Neuronal stem cell (in vitro differentiated cells): Measurements from ENCODE around the gene ARIH1.

Experiments used
- DNase-seq: peaks from one replicate; pipeline ENCODE4 v3.0.0-alpha.2; 2013; ENCODE audit warnings: low spot score
- H2AFZ ChIP-seq: one replicate; pipeline ENCODE4 v1.6.1; 2013; ENCODE audit warnings: mild to moderate bottlenecking, low read length, inconsistent platforms
- H2AK5ac ChIP-seq: 2 replicates; pipeline ENCODE4 v1.6.1; 2013; ENCODE audit warnings: low read depth, mild to moderate bottlenecking, inconsistent platforms, low read length, moderate library complexity, mixed read lengths
- H2BK120ac ChIP-seq: 2 replicates; pipeline ENCODE4 v1.6.1; 2013; ENCODE audit warnings: low read depth, mild to moderate bottlenecking, inconsistent platforms, low read length, moderate library complexity, mixed read lengths
- H2BK12ac ChIP-seq: one replicate; pipeline ENCODE4 v1.6.1; 2013; ENCODE audit warnings: low read length, inconsistent platforms
- H2BK15ac ChIP-seq: 2 replicates; pipeline ENCODE4 v1.6.1; 2013; ENCODE audit warnings: mild to moderate bottlenecking, low read length, inconsistent platforms, mixed read lengths
- H2BK5ac ChIP-seq: one replicate; pipeline ENCODE4 v1.6.1; 2013; ENCODE audit warnings: inconsistent platforms, mild to moderate bottlenecking, low read length, moderate library complexity
- H3K14ac ChIP-seq: one replicate; pipeline ENCODE4 v1.6.1; 2013; ENCODE audit warnings: low read length, inconsistent platforms
- H3K18ac ChIP-seq: 2 replicates; pipeline ENCODE4 v1.6.1; 2013; ENCODE audit warnings: low read length, inconsistent platforms
- H3K23ac ChIP-seq: 2 replicates; pipeline ENCODE4 v1.6.1; 2013; ENCODE audit warnings: low read depth, mild to moderate bottlenecking, mixed read lengths, low read length, inconsistent platforms; ENCODE audit not compliant: poor library complexity
- H3K27ac ChIP-seq: replicated peaks from 3 replicates; pipeline ENCODE4 v1.5.1; 2013; ENCODE audit warnings: low read length, inconsistent platforms
- H3K27me3 ChIP-seq, 3 experiments: 2 replicates each; pipeline ENCODE4 v1.6.1; 2013; ENCODE audit warnings: low read length in 3 of 3, mild to moderate bottlenecking in 2 of 3, inconsistent platforms in 1 of 3, low read depth in 1 of 3, mixed read lengths in 1 of 3, moderate library complexity in 1 of 3; ENCODE audit not compliant: control insufficient read depth in 3 of 3, insufficient read depth in 3 of 3
- H3K36me3 ChIP-seq, 2 donors: replicated peaks in 1 of 2; 2 replicates each; pipeline ENCODE4 v1.6.1; 2013; ENCODE audit warnings: low read length in 2 of 2; ENCODE audit not compliant: control insufficient read depth in 2 of 2, insufficient read depth in 2 of 2
- H3K4ac ChIP-seq: 2 replicates; pipeline ENCODE4 v1.6.1; 2013; ENCODE audit warnings: inconsistent platforms, mild to moderate bottlenecking, low read length, moderate library complexity
- H3K4me1 ChIP-seq, 2 donors: 1 replicate in 1 of 2; 2 replicates in 1 of 2; pipeline ENCODE4 v1.6.1; 2013; ENCODE audit warnings: low read length in 2 of 2, low read depth in 1 of 2; ENCODE audit not compliant: control insufficient read depth in 2 of 2, insufficient read depth in 1 of 2
- H3K4me2 ChIP-seq: one replicate; pipeline ENCODE4 v1.6.1; 2013; ENCODE audit warnings: mild to moderate bottlenecking, low read length, inconsistent platforms; ENCODE audit not compliant: insufficient read depth, poor library complexity, severe bottlenecking
- H3K4me3 ChIP-seq, 2 donors: 2 replicates each; pipeline ENCODE4 v1.5.1; 2013; ENCODE audit warnings: low read length in 2 of 2, mild to moderate bottlenecking in 2 of 2, inconsistent platforms in 1 of 2, moderate library complexity in 1 of 2
- H3K79me1 ChIP-seq: one replicate; pipeline ENCODE4 v1.6.1; 2013; ENCODE audit warnings: low read depth, mild to moderate bottlenecking, inconsistent platforms, low read length, moderate library complexity
- H3K9ac ChIP-seq: one replicate; pipeline ENCODE4 v1.6.1; 2013; ENCODE audit warnings: mild to moderate bottlenecking, low read depth, low read length, inconsistent platforms; ENCODE audit not compliant: poor library complexity
- H3K9me3 ChIP-seq, 2 donors: replicated peaks in 1 of 2; 2 replicates each; pipeline versions ENCODE3 to v1.6.1; 2013; ENCODE audit warnings: low read length in 2 of 2, mild to moderate bottlenecking in 2 of 2, inconsistent platforms in 1 of 2, low read depth in 1 of 2, mixed read lengths in 1 of 2, moderate library complexity in 1 of 2; ENCODE audit not compliant: control insufficient read depth in 2 of 2, insufficient read depth in 1 of 2
- H4K8ac ChIP-seq: one replicate; pipeline ENCODE4 v1.6.1; 2013; ENCODE audit warnings: low read depth, mild to moderate bottlenecking, inconsistent platforms, low read length, moderate library complexity
- H4K91ac ChIP-seq: one replicate; pipeline ENCODE4 v1.6.1; 2013; ENCODE audit warnings: low read length, low read depth, mild to moderate bottlenecking, inconsistent platforms; ENCODE audit not compliant: poor library complexity
- WGBS, 2 donors: extraction: QIAGEN DNeasy Blood & Tissue Kit; methylation state at CpG; one replicate each; pipeline ENCODE4 v1.1.7; 2013; ENCODE audit warnings: missing lambda C conversion rate in 2 of 2, mixed read lengths in 1 of 2; ENCODE audit not compliant: insufficient read length in 2 of 2, insufficient replicate concordance in 1 of 2; ENCODE audit errors: extremely low coverage in 2 of 2; 5-methylcytosine and 5-hydroxymethylcytosine counted together

Gene ARIH1

DNA sequence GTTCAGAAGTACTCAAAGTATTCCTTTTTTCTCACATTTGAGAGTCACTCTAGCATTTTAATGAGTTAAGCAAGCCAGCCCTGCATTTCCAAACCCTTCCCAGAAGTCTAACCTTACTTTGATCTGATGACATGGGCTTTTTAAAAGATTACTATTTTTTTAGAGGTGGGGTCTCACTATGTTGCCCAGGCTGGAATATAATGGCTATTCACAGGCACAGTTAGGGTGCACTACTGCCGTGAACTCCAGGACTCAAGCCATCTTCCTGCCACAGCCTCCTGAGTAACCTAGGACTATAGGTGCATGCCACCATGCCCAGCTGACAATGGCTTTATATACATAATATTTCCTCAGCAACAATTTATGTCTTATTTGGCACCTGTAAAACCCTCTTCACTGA lies 116.3 kb downstream of the ARIH1 start:
- H4K91ac ChIP-seq = no peak overlapping the region
- H3K9ac ChIP-seq = no peak overlapping the region
- no peak overlapping the region for H2BK5ac ChIP-seq
- no peak overlapping the region for H2BK120ac ChIP-seq
- no peak overlapping the region for H4K8ac ChIP-seq
- WGBS, 2 donors = no CpG with 5 or more reads among the region's 1 CpG
- H3K18ac ChIP-seq = no peak overlapping the region
- no peak overlapping the region for H3K23ac ChIP-seq
- H3K4me2 ChIP-seq = no peak overlapping the region
- DNase-seq = no peak
- H3K4ac ChIP-seq = no peak overlapping the region
- H3K27ac ChIP-seq = no peak overlapping the region
- no peaks in the 10 kb centered on the region for H3K27me3 ChIP-seq
- no peaks in the 10 kb centered on the region for H3K79me1 ChIP-seq
- H3K9me3 ChIP-seq = no peaks in the 10 kb centered on the region
- no peaks in the 10 kb centered on the region for H3K4me1 ChIP-seq
- no peak overlapping the region for H2BK15ac ChIP-seq
- H3K4me3 ChIP-seq = no peak overlapping the region
- no peak overlapping the region for H2AFZ ChIP-seq
- H2BK12ac ChIP-seq = no peak overlapping the region
- H3K14ac ChIP-seq = no peak overlapping the region
- peaks cover 1 to 30% of the 10 kb centered on the region in 2 donors for H3K36me3 ChIP-seq
- H2AK5ac ChIP-seq = no peak overlapping the region

DNA sequence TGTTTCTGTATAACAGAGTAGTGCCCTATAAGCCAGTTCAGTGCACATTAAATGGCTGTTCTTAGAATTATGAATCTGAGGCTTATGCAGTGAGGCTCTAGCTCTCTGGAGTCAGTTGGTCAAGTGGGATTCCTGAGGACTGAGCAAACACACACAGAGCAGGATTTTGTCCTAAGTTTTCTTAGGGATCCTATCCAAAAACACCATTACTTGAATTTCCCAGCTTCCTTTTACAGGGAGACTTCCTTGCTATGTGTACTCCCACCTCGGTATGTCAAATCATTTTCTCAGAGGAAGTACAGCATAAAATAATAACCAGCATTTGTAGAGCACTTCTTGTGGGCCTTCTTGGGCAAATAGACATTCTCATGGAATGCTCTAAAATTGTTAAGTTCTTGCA lies 117.2 kb downstream of the ARIH1 start:
- Histone ChIP-seq H3K4me1 (no peaks in the 10 kb centered on the region), H3K4me3 (no peak overlapping the region), H4K8ac (no peak overlapping the region), H3K4ac (no peak overlapping the region), H3K9ac (no peak overlapping the region), H3K9me3 (no peaks in the 10 kb centered on the region), H3K23ac (no peak overlapping the region), H2BK15ac (no peak overlapping the region), H2BK12ac (no peak overlapping the region), H3K79me1 (no peaks in the 10 kb centered on the region), H2AK5ac (no peak overlapping the region), H4K91ac (no peak overlapping the region), H3K18ac (no peak overlapping the region), H2BK120ac (no peak overlapping the region), H3K36me3 (peaks cover 0 to 21% of the 10 kb centered on the region in 2 donors), H2AFZ (no peak overlapping the region), H2BK5ac (no peak overlapping the region), H3K27me3 (no peaks in the 10 kb centered on the region), H3K27ac (no peak overlapping the region), H3K4me2 (no peak overlapping the region), H3K14ac (no peak overlapping the region)
- no peak for DNase-seq
- no CpG with 5 or more reads among the region's 1 CpG for WGBS, 2 donors

DNA sequence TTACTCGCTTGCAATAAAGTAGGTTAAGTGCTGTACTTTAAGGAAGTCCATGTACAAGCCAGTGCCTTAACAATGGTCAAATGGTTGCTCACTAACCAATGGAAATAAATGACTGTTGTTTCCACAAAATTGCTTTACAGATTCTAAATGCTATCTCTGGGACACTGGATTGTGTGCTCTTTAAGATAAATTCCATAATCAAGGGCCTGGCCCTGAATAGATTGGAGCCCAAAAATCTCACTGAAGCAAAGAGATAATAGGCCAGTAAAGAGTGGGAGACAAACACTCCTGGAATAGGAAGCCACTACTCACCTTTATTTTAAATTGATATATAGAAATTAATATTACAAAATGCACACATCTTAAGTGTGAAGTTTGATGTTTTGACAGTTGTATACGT lies 118.0 kb downstream of the ARIH1 start:
- Histone ChIP-seq H2AK5ac (no peak overlapping the region), H4K8ac (no peak overlapping the region), H3K18ac (no peak overlapping the region), H4K91ac (no peak overlapping the region), H3K4me1 (no peaks in the 10 kb centered on the region), H3K4ac (no peak overlapping the region), H3K9me3 (no peaks in the 10 kb centered on the region), H3K9ac (no peak overlapping the region), H3K27ac (no peak overlapping the region), H2BK15ac (no peak overlapping the region), H3K4me3 (no peak overlapping the region), H2AFZ (no peak overlapping the region), H2BK12ac (no peak overlapping the region), H3K79me1 (no peaks in the 10 kb centered on the region), H3K4me2 (no peak overlapping the region), H3K36me3 (peaks cover 0 to 14% of the 10 kb centered on the region in 2 donors), H2BK120ac (no peak overlapping the region), H2BK5ac (no peak overlapping the region), H3K23ac (no peak overlapping the region), H3K14ac (no peak overlapping the region), H3K27me3 (no peaks in the 10 kb centered on the region)
- no CpG with 5 or more reads among the region's 2 CpGs for WGBS, 2 donors
- DNase-seq = no peak

DNA sequence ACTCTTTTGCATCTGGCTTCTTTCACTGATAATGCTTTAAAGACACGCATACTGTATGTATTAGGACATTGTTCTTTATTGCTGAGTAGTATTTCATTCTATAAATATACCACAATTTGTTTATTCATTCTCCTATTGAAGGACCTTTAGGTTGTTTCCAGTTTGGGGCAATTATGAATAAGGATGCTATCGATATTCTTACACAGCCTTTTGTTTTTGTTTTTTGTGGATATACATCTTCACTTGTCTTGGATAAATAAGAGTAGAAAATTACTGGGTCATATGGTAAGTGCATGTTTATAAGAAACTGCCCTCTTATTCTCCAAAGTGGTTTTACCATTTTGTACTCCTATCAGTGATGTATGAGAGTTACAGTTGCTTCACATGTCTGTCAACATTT lies 118.5 kb downstream of the ARIH1 start:
- no peak overlapping the region for H2AFZ ChIP-seq
- no peak overlapping the region for H4K8ac ChIP-seq
- no peak overlapping the region for H2BK15ac ChIP-seq
- no peak overlapping the region for H2AK5ac ChIP-seq
- H3K4me3 ChIP-seq = no peak overlapping the region
- H3K23ac ChIP-seq = no peak overlapping the region
- H2BK120ac ChIP-seq = no peak overlapping the region
- no peak overlapping the region for H3K4me2 ChIP-seq
- no peak overlapping the region for H2BK12ac ChIP-seq
- H3K79me1 ChIP-seq = no peaks in the 10 kb centered on the region
- H4K91ac ChIP-seq = no peak overlapping the region
- no peak overlapping the region for H3K14ac ChIP-seq
- H3K9me3 ChIP-seq = no peaks in the 10 kb centered on the region
- H3K27me3 ChIP-seq = no peaks in the 10 kb centered on the region
- no peak overlapping the region for H2BK5ac ChIP-seq
- H3K36me3 ChIP-seq = peaks cover 0 to 10% of the 10 kb centered on the region in 2 donors
- H3K9ac ChIP-seq = no peak overlapping the region
- no peaks in the 10 kb centered on the region for H3K4me1 ChIP-seq
- H3K27ac ChIP-seq = no peak overlapping the region
- H3K4ac ChIP-seq = no peak overlapping the region
- no peak overlapping the region for H3K18ac ChIP-seq
- DNase-seq = no peak
- WGBS, 2 donors = no CpG with 5 or more reads among the region's 2 CpGs
